GM12874 (cell line): ENCODE results near the gene SRP72.

Source experiments
- TF ChIP-seq, protein P1 (sequence below): IDR thresholded peaks from 2 replicates; pipeline ENCODE4 v1.5.1; 2011; ENCODE audit warnings: low read depth, mild to moderate bottlenecking, control low read depth, low read length, moderate library complexity; ENCODE audit not compliant: insufficient read depth

The SRP72 gene

DNA sequence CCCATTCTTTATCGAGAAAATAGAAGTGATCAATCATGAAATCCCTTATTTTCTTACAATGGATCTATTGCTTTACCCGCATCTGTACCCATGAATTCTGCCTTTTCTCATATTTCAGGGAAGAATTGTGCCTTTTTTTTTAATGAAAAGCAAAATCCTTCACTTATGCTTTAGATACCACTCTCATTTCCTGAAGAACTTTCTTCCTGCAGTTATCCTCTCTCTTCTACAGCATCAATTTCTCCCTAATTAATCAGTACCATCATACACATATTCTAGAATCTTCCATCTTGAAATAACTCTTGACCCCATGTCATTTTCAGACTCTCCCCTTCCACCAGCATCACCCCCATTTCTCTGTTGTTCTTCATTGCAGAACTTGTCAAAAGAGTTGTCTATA lies 64.8 kb downstream of the SRP72 start:
- TF ChIP-seq, protein P1, sequence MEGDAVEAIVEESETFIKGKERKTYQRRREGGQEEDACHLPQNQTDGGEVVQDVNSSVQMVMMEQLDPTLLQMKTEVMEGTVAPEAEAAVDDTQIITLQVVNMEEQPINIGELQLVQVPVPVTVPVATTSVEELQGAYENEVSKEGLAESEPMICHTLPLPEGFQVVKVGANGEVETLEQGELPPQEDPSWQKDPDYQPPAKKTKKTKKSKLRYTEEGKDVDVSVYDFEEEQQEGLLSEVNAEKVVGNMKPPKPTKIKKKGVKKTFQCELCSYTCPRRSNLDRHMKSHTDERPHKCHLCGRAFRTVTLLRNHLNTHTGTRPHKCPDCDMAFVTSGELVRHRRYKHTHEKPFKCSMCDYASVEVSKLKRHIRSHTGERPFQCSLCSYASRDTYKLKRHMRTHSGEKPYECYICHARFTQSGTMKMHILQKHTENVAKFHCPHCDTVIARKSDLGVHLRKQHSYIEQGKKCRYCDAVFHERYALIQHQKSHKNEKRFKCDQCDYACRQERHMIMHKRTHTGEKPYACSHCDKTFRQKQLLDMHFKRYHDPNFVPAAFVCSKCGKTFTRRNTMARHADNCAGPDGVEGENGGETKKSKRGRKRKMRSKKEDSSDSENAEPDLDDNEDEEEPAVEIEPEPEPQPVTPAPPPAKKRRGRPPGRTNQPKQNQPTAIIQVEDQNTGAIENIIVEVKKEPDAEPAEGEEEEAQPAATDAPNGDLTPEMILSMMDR = no peak

DNA sequence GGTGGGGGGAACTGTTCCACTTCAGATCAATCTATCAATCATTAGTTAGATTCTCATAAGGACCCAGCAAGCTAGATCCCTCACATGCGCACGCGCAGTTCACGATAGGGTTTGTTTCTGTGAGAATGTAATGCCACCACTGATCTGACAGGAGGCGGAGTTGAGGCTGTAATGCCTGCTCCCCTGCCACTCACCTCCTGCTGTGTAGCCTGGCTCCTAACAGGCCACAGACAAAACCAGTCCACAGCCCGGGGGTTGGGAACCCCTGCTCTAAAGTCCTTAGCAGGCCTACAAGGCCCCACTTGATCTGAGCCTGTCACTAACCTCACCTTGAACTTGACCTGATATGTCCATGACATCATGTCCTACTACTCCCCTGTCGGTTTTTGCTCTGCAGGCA lies 68.5 kb downstream of the SRP72 start:
- TF ChIP-seq, protein P1 = no peak

DNA sequence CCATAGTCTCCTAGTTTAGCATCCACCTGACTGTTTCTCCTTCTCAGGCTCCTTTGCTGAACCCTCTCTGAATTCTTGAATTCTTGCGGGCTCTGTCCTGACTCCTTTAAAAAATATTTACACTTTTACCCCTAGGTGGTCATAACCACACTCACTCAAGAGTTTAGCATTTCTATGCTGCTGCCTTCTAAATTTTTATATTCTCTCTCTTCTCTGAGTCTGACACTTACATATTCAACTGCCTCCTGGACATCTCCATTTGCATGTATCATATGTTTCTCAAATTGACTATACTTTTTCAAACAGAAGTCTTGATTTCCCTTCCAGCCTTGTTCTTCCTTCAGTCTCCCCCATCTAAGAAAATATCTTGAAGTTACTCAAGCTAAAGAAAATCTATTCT lies 69.7 kb downstream of the SRP72 start:
- TF ChIP-seq, protein P1 = no peak

DNA sequence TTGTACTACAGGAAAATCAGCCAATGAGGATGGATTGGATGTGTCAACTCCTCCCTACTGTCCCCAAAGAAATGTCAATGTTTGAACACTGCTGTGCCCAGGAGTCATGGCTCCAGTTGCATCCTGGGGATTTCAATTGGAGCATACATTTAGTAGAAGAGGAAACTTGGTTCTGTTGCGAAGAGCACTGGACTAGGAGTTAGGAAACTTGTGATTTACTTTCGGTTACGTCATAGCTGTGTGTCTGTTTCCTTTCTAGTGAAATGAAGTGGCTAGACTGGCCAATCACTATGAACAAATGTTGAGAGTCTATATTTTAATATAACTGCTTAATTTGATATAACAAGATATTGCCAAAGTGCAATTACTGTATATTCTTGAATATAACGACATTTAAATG lies 73.4 kb downstream of the SRP72 start:
- TF ChIP-seq, protein P1 = no peak

DNA sequence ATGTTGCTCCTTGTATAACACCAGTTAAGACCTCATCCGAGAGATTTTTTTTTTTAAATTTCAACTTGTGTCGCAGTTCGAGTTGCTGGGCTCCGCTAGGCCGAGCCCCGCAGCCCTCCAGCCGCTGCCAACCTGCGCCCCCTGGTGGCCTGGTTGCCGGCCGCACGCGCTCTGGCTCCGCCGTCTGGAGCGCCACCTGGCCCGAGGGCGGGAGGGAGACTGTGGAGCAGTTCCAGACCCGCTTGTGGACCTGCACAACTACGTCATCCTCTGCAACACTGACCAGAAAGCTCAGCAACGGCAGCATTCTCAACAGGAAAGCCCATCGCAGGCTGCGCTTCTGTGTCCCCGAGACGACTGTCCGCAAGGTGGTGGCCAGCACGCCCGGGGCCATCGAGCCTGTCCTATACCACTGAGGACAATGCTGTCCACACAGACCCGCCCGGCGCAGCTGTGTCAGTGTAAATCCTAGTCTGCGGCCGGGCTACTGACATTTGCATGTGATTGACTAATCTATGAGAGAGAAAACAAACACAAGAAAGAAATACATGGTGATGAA lies 77.2 kb downstream of the SRP72 start:
- TF ChIP-seq, protein P1 = peak; percentile 99

DNA sequence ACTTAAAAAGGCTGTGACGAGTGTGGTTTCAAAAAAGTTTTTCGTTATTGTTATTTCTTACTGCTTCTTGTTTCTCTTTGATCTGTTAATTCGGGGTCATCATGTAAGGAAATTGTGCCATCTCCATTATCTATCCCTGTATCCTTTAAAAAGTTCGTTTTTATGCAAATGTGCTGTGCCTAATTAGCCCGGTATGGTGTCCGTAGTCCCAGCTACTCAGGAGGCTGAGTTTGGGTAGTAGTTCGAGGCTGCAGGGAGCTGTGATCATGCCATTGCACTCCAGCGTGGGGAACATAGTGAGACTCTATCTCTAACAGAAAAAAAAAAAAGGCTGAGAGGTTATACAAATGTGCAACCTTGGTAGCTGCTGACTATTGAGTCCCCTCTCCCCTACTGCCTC lies 83.2 kb downstream of the SRP72 start:
- TF ChIP-seq, protein P1 = no peak

DNA sequence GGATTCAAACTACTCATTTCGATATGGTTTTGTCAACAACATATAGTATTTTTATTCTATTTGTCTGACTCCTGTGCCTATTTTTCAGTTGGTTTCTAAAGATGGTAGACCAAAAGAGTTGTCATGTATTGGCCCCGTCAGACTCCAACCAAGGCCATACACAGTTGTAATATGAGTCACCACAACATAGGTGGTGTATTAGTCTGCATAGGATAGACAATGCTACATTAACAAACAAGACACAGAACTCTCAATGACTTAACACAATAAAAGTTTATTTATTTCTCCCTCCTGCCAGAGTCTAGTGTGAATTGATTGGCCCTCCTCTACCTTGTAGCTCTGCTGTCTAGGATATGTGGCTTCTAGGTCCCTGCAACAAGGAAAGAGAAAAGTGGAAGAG lies 84.1 kb downstream of the SRP72 start:
- TF ChIP-seq, protein P1 = no peak
